HEK293T (cell line): ENCODE data around the gene COG2.

Experiments
- BHLHE40 ChIP-seq: fragments of 450-650 bp; IDR thresholded peaks from 2 replicates; pipeline ENCODE4 v1.6.1; 2016; ENCODE audit warnings: mild to moderate bottlenecking, moderate library complexity, borderline replicate concordance
- CTBP1 ChIP-seq: fragments of 450-650 bp; IDR thresholded peaks from 2 replicates; pipeline ENCODE4 v1.6.1; 2016; ENCODE audit warnings: borderline replicate concordance
- FOXM1 ChIP-seq: fragments of 450-650 bp; IDR thresholded peaks from 2 replicates; pipeline ENCODE4 v1.6.1; 2017; ENCODE audit warnings: mild to moderate bottlenecking, borderline replicate concordance
- HDGF ChIP-seq: fragments of 450-650 bp; IDR thresholded peaks from 2 replicates; pipeline ENCODE4 v1.6.1; 2017; ENCODE audit warnings: antibody characterized with exemption, borderline replicate concordance
- LEF1 ChIP-seq: fragments of 450-650 bp; IDR thresholded peaks from 2 replicates; pipeline ENCODE4 v1.6.1; 2017; ENCODE audit warnings: mild to moderate bottlenecking, borderline replicate concordance
- NFRKB ChIP-seq: fragments of 450-650 bp; IDR thresholded peaks from 2 replicates; pipeline ENCODE4 v1.6.1; 2016; ENCODE audit warnings: mild to moderate bottlenecking, moderate library complexity
- SP1 ChIP-seq: fragments of 450-650 bp; IDR thresholded peaks from 2 replicates; pipeline ENCODE4 v1.6.1; 2017
- TARDBP ChIP-seq: fragments of 450-650 bp; IDR thresholded peaks from 2 replicates; pipeline ENCODE4 v1.6.1; 2016

- no peak for TF ChIP-seq CTBP1
- TF ChIP-seq SP1: no peak
- no peak for TF ChIP-seq HDGF
- TF ChIP-seq FOXM1: no peak
- no peak for TF ChIP-seq BHLHE40
- no peak for TF ChIP-seq LEF1
- no peak for TF ChIP-seq NFRKB
- no peak for TF ChIP-seq TARDBP
These were observed 73.2 kb downstream of the COG2 start for GRCh38 chr1:230715510-230715909.
